Tibial nerve (tissue), 4 donors: ENCODE results near the gene HS2ST1. TPM values are rescaled to one million over a fixed set of nuclear protein-coding genes. Genes with fewer than 3 reads are reported as not detected.

ENCODE experiments used
- DNase-seq, 2 donors: peaks; one replicate each; pipeline ENCODE4 v3.0.0-alpha.2; 2019; ENCODE audit warnings: low spot score in 2 of 2
- H3K27ac ChIP-seq, 4 donors: fragments of 200-600 bp; sonication (generic) in 3 of 4; one replicate each; pipeline ENCODE4 v1.5.1; 2017 to 2019; ENCODE audit warnings: mild to moderate bottlenecking in 1 of 4
- H3K27me3 ChIP-seq, 2 donors: fragments of 200-600 bp; sonication (generic) in 1 of 2; one replicate each; pipeline versions ENCODE4 v1.5.1 to v1.6.0; 2017 to 2019
- H3K36me3 ChIP-seq, 3 donors: fragments of 200-600 bp; sonication (generic); one replicate each; pipeline ENCODE4 v1.5.1; 2018 to 2019
- H3K4me1 ChIP-seq, 4 donors: fragments of 200-600 bp; sonication (generic) in 3 of 4; one replicate each; pipeline ENCODE4 v1.5.1; 2017 to 2019
- H3K4me3 ChIP-seq, 4 donors: fragments of 200-600 bp; sonication (generic) in 3 of 4; one replicate each; pipeline ENCODE4 v1.5.1; 2017 to 2019; ENCODE audit warnings: mild to moderate bottlenecking in 1 of 4, moderate library complexity in 1 of 4
- H3K9me3 ChIP-seq, 4 donors: fragments of 200-600 bp; sonication (generic) in 3 of 4; one replicate each; pipeline ENCODE4 v1.5.1; 2017 to 2019
- CTCF ChIP-seq, 5 experiments: fragments of 200-600 bp in 3 of 5; fragments of 450-650 bp in 2 of 5; sonication (generic) in 3 of 5; IDR thresholded peaks; one replicate each; pipeline ENCODE4 v1.5.1; 2016 to 2019; ENCODE audit warnings: antibody characterized with exemption in 5 of 5, mild to moderate bottlenecking in 3 of 5, moderate library complexity in 2 of 5
- EP300 ChIP-seq, 2 donors: sonication (generic); formaldehyde crosslinking; IDR thresholded peaks; one replicate each; pipeline ENCODE4 v1.6.1; 2017; ENCODE audit warnings: antibody characterized with exemption in 2 of 2, mild to moderate bottlenecking in 1 of 2
- POLR2A ChIP-seq, 2 donors: fragments of 450-650 bp; IDR thresholded peaks; one replicate each; pipeline ENCODE4 v1.6.1; 2017; ENCODE audit warnings: antibody characterized with exemption in 2 of 2, mild to moderate bottlenecking in 2 of 2, moderate library complexity in 2 of 2
- WGBS, 2 donors: methylation state at CpG; one replicate each; pipeline ENCODE4 v1.1.5; 2018; 5-methylcytosine and 5-hydroxymethylcytosine counted together
- total RNA-seq, 4 donors: library from RNA; depleted of rRNA; stranded (reverse); fragments of >200 nt; gene quantifications; one replicate each; pipeline ENCODE4 v1.1.0, GENCODE V29; 2016

Gene HS2ST1
- total RNA-seq, 4 donors from 2014 or later, result 10.3 to 12.9 (median 11.2) TPM

GRCh38 chr1:86965012-86965826 lies 50.8 kb downstream of the HS2ST1 start:
- H3K27ac ChIP-seq, result no peak overlapping the region
- H3K36me3 ChIP-seq, result no peaks in the 10 kb centered on the region
- no peak overlapping the region for H3K4me3 ChIP-seq
- H3K9me3 ChIP-seq, result no peaks in the 10 kb centered on the region
- TF ChIP-seq POLR2A (IDR thresholded peaks at IDR 0.05), result no peak
- TF ChIP-seq CTCF (IDR thresholded peaks at IDR 0.05), result peak; percentile 46 to 62 (median 51)
- no peak for TF ChIP-seq EP300 (IDR thresholded peaks at IDR 0.05)
- 21 to 28% methylated on average over 2 of the region's 2 CpGs for WGBS, 2 donors
- H3K4me1 ChIP-seq, result peaks cover 0 to 6% (median 0%) of the 10 kb centered on the region in 4 donors
- no peaks in the 10 kb centered on the region for H3K27me3 ChIP-seq
- DNase-seq, result peak in 1 of 2 donors; percentile 50

- WGBS, 2 donors, result 96 to 98% methylated on average over 1 of the region's 1 CpG
- Histone ChIP-seq H3K4me3 (no peak overlapping the region), H3K27me3 (no peaks in the 10 kb centered on the region), H3K36me3 (no peaks in the 10 kb centered on the region), H3K4me1 (peaks cover 0 to 6% (median 0%) of the 10 kb centered on the region in 4 donors), H3K27ac (no peak overlapping the region), H3K9me3 (no peaks in the 10 kb centered on the region)
- DNase-seq, result no peak
- TF ChIP-seq EP300 (IDR thresholded peaks at IDR 0.05) (no peak), POLR2A (IDR thresholded peaks at IDR 0.05) (no peak), CTCF (IDR thresholded peaks at IDR 0.05) (no peak)
These were observed 51.4 kb downstream of the HS2ST1 start for GRCh38 chr1:86965827-86966182.

- TF ChIP-seq EP300 (IDR thresholded peaks at IDR 0.05) (no peak), POLR2A (IDR thresholded peaks at IDR 0.05) (no peak), CTCF (IDR thresholded peaks at IDR 0.05) (no peak)
- Histone ChIP-seq H3K27ac (no peak overlapping the region), H3K4me3 (no peak overlapping the region), H3K4me1 (no peaks in the 10 kb centered on the region), H3K27me3 (no peaks in the 10 kb centered on the region), H3K9me3 (no peaks in the 10 kb centered on the region), H3K36me3 (no peaks in the 10 kb centered on the region)
- WGBS, 2 donors, result 48 to 51% methylated on average over 2 of the region's 2 CpGs
- no peak for DNase-seq
These were observed 56.5 kb downstream of the HS2ST1 start for GRCh38 chr1:86970938-86971337.

DNA sequence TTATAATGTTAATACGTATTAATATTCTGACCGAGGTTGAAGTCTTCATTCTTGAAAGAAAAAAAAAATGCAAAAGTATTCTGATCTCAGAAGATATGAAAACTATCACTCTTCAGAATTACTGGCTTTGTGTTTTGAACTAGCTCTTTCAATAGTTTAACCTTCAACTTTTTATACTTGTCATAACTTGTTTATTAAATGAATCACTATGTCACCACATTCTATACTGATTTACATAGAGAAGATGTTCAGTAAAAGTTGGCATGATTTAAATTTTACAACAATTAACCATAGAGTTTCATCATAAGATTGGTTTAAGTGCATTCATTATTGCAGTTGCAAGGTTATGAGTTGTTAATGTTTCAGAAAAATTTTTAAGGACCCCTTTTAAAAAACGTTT lies 57.3 kb downstream of the HS2ST1 start:
- Histone ChIP-seq H3K9me3 (no peaks in the 10 kb centered on the region), H3K27me3 (no peaks in the 10 kb centered on the region), H3K36me3 (no peaks in the 10 kb centered on the region), H3K27ac (no peak overlapping the region), H3K4me1 (peaks cover 0 to 4% (median 0%) of the 10 kb centered on the region in 4 donors), H3K4me3 (no peak overlapping the region)
- no peak for DNase-seq
- 40 to 44% methylated on average over 3 of the region's 3 CpGs for WGBS, 2 donors
- TF ChIP-seq CTCF (IDR thresholded peaks at IDR 0.05) (no peak), POLR2A (IDR thresholded peaks at IDR 0.05) (no peak), EP300 (IDR thresholded peaks at IDR 0.05) (no peak)

- Histone ChIP-seq H3K9me3 (no peaks in the 10 kb centered on the region), H3K27ac (no peak overlapping the region), H3K36me3 (no peaks in the 10 kb centered on the region), H3K27me3 (no peaks in the 10 kb centered on the region), H3K4me3 (no peak overlapping the region), H3K4me1 (peaks cover 0 to 4% (median 0%) of the 10 kb centered on the region in 4 donors)
- no peak for TF ChIP-seq EP300 (IDR thresholded peaks at IDR 0.05)
- 76 to 91% methylated on average over 2 of the region's 2 CpGs for WGBS, 2 donors
- DNase-seq, result no peak
These were observed 57.8 kb downstream of the HS2ST1 start for GRCh38 chr1:86972262-86972661.
